GM21526 (cell line): ENCODE results near the gene ESF1.
"Not testable (repeated sequence)": the region's sequence is repeated elsewhere in the genome, so short reads cannot be mapped to it uniquely, and the experiment has no call there.

Experiments
- ATAC-seq: cut with Tn5 transposase; IDR thresholded peaks from one replicate; pipeline ENCODE4 v1.9.1; 2021; ENCODE audit warnings: moderate library complexity; ENCODE audit not compliant: unreplicated experiment, low FRiP score

The ESF1 gene

DNA sequence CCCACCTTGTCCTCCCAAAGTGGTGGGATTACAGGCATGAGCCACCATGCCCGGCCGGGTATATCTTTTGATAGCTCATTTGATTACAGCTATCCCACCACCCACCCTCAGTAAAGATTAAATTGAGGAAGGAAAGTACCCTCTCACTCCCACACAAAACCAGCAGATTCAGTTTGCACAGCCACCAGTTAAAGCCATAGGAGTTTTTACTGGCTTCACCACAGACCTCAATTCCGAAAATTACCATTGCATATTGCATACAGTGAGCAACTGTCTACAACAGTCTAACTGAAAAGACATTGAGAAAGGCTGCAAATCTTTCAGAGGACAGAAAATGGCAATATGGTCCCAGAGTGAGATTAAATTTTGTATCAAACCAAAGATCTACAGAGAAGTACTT is 34.9 kb downstream of the ESF1 start:
- no peak for ATAC-seq

DNA sequence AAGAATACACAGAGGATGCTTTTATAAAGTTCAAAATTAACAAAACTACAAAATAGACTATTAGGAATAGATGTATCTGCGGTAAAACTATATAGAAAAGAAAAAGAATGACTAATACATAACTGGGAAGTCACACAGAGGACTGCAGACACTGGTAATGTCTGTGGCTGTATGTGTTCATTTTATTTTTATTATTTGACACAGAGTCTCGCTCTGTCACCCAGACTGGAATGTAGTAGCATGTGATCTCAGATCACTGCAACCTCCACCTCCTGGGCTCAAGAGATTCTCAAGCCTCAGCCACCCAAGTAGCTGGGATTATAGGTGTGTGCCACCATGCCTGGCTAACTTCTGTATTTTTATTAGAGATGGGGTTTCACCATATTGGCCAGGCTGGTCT is 38.9 kb downstream of the ESF1 start:
- ATAC-seq, result no peak

- ATAC-seq, result no peak
These were observed 40.4 kb downstream of the ESF1 start for GRCh38 chr20:13744352-13744751.

GRCh38 chr20:13741879-13742278 is 42.8 kb downstream of the ESF1 start:
- no peak for ATAC-seq

DNA sequence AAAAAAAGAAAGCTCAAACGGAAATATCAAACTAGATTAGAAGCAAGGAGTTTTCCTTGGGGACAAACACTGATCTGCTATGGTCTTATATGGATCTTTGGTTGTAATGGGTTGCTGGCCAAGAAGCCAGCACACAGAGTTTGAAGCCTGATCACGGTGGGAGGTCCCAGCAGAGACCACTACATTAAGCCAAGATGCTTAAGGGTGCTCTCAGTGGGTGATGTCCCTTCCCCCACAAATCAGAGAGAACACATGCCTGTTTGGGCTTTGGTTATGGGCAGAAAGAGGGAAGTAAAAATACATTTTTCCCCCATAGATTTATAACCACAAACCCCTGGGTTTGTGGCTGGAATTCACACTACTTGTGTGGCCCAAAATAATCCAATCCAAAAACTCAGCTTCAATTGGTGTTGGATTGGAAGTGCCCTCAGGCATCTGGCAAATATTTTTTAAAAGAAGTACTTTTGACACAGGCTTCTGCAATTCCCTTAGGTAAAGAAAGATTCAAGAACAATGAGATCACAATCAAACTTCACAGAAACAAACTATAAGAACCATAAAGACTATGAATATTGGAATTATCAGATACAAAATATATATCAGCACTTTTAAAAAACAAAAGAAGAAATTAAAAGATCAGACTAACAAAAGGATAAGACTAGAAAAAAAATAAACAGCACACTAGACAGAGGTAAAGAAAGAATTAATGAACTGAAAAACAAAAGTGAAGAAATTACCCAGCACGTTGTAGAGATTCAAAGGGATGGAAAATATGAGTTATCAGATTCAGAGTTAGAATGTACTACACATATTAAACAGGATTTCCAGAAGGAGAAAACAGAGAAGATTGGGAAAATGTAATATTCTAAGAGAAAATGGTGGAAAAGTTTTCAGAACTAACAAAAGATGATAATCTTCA is 44.7 kb downstream of the ESF1 start:
- no peak for ATAC-seq

GRCh38 chr20:13738187-13738586 is 46.5 kb downstream of the ESF1 start:
- ATAC-seq, result not testable (repeated sequence)

DNA sequence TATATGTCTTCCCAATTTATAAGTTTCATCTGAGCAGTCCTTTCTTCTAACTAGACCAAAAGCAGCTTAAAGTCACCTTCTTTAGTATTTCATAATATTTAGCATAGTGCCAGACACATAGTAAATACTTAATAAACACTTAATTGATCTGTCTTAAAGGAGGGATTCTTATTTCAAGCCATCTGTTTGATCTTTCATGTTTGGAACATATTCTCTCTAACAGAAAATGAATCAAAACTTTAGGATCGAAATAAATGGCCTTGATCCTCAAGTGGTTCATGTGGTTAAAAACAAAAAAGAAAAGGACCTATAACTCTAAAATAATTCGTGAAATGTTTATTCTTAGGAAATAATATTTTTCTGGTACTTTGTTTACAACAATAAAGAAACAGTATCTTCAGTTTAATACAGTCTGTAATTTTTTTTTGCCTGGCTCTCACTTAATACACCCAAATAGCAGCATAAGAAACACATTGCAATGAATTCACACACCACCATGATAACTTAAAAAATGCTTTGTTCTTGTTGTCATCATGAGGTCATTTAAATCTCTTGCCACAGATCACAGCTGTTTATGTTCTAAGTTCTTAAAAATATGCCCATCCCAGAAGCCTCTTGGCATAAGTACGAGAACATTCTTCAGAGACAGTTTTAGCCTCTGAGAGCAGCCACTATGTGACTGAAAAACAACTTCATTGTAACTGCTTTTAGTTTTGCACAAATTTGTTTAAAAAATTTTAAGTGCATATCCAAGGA is 48.1 kb downstream of the ESF1 start:
- no peak for ATAC-seq

GRCh38 chr20:13735826-13736225 is 48.9 kb downstream of the ESF1 start:
- no peak for ATAC-seq

DNA sequence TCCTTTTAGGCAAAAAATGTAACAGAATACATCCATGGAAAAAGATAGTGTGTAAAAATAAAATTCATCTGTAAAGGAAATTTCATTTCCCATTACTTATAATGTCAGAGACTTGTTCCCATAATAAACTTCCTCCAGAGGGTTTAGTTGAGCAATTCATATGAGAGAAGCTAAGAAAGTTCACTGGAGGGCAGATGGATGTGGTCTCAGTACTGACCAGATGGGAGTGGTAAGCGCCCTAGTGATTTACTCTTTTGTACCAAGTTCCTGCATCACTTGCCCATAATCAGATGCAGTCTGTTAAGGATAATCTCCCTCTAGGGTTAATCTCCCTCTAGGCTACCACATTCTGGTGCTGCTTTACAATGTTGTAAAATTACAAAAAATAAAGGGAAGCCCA is 61.7 kb downstream of the ESF1 start:
- no peak for ATAC-seq

- ATAC-seq, result peak; percentile 7
These were observed 66.5 kb downstream of the ESF1 start for GRCh38 chr20:13718171-13718570.

GRCh38 chr20:13717631-13718044 is 67.1 kb downstream of the ESF1 start:
- ATAC-seq, result peak; percentile 93

- no peak for ATAC-seq
These were observed 69.5 kb downstream of the ESF1 start for GRCh38 chr20:13715171-13715570.

DNA sequence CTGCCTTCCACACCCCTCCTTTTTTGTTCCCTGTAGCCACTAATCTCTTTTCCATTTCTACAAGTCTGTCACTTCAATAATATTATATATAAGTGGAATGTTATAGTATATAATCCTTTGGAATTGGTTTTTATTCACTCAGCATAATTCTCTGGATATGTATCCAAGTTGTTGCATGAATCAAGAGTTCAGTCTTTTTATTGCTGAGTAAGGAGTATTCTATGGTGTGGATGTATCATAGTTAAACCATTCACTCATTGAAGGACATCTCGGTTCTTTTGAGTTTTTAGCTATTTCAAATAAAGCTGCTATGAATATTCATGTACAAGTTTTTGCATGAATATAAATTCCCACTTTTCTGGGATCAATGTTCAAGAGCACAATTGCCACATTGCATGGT is 76.5 kb downstream of the ESF1 start:
- no peak for ATAC-seq

DNA sequence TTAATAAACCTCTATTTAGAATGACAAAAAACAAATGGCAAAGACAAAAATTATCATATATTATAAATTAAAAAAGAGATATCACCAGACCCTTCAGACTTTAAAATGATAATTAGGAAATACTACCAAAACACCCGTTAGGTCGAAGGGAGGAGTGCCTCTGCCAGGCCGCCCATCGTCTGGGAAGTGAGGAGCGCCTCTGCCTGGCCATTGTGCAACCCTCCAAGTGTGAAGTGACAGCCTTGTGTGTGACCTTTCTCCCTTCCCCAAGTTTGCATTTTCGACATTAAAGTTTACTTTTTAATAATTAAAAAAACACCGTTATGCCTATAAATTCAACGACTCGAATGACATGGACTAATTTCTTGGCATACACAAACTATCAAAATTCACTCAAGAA is 81.5 kb downstream of the ESF1 start:
- no peak for ATAC-seq

- ATAC-seq, result no peak
These were observed 83.2 kb downstream of the ESF1 start for GRCh38 chr20:13701486-13701885.

DNA sequence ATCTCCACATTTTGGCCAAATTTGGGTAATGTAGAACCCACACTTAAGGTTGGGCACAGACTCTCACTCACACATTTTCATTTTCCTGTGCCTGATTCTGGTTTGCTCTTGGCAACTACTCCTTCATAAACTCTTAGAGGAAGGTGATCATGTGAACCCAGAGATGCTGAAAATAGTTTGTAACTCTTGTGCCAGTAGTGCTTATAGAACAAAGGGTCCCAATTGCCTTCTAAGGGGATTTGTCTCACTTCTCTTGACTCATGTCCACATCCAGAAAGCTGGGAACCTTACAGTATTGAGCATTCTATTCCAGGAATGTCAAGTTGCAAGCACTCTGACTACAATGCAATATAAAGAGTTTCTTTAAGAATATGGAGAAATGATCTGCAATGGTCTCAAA is 84.0 kb downstream of the ESF1 start:
- no peak for ATAC-seq

DNA sequence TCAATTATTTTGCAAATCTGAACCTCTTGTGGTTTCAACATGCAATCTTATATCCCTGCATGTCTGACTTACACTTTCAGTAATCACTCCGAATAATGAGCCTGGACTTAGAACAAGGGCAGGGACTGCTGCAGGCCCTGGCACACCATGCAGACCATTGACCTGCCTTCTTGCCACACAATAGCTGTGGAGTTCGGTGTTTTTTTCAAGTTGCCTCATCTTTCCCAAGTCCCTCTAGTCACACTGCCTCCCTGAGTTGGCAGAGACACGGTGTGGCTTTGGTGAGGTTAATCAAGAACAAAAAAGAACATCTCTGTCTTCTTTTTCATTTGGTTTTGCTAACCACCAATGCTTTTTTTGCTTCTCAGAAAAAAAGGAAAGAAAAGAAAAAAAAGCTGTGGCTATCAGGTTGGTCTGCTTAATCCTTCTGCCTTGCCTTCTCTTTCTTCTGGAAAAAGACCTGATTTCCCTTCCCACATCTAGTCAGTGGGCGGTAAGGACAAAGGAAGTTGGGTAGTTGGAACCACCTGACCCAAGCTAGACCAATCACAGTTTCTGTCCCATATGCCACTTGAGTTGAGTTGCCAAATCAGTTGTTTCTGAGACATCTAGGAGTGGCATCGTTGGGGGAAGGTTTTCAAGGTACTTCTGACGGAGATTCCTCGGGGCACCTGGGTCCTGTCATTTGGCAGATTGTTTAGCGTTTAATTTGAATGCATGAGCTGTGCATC is 90.1 kb downstream of the ESF1 start:
- ATAC-seq, result no peak

DNA sequence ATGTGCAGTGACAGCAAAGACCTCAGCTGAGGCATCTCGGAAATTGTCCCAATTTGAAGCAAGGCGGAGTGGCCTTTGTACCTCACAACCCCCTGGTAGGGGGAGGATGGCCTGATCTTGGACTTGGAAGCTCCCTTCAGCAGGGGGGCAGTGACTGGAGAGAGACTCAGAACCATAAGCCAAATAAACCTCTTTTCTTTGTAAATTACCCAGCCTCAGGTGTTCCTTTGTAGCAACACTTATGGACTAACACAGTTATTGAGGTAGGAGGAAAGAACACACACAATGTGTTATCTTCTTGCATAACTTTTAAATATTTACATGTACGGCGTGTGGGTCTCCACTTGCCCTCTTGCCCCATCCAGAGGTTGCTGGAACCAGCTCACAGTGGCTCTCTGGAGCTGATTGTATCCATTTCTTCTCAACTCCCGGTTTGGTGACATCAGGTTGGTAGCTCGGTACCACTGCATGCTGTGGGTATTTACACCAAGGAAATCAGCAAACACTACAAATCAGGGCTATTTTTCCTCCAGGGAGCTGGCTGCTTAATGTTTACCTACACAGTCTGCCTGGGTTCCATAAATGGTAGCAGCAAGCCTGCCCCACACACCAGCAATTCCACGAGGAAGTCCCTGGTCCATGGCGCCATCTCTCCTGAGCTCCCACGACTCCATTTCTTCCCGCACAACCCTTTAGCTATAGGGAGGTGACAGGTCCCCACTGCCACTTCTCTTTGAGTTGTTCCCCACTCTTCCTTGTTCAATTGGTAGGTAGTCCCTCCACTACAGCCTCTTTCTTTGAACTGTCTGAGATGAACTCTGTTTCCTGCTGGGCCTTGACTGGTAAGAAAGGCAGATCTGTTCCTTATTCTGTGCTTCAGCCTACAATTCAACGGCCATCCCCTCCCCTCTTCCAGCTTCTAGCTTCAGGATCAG is 91.7 kb downstream of the ESF1 start:
- no peak for ATAC-seq

DNA sequence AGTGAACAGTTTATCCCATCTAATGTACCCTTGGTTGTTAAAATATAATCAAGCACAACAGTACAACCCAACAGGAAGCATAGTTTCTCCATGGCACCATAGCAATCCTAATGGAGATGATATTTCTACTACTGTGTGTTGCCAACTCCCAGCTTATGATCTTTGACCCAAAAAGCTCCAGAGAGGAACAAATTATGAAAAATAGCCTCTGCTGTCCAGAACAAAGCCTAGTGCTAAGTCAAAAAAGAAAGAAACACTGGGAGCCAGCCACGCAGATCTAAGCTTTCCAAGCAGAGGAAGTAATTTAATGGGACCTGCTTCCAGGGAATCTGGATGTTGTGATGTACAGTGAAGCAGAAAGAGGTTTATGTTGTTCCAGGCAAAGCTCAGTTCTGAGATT is 93.8 kb downstream of the ESF1 start:
- no peak for ATAC-seq

DNA sequence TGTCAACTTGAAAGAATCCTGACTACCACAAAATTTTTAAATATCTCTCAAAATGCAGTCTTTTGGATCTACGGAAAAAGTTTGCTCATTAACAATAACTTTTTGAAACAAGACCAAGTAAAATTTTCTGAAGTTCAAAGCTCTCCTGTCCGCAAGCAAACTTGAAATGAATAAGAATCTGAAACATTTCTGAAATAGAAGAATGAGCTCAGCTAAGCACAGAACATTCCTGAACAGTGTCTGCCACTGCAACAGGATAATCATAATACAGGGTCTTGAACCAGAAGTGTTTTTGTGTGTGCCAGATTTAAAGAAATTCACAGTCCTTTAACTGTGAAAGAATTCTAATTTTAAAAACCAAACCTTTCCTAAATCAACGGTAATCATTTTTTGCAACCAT is 96.9 kb downstream of the ESF1 start:
- ATAC-seq, result no peak
